GM19372 (cell line): ENCODE data around the gene RNASEH2A.

ENCODE experiments used
- ATAC-seq: cut with Tn5 transposase; IDR thresholded peaks from one replicate; pipeline ENCODE4 v1.9.1; 2021; ENCODE audit warnings: mild to moderate bottlenecking, low read depth, moderate library complexity; ENCODE audit not compliant: unreplicated experiment

RNASEH2A gene

GRCh38 chr19:12847159-12848139 lies 41.1 kb downstream of the RNASEH2A start:
- no peak for ATAC-seq

GRCh38 chr19:12856653-12857052 lies 50.3 kb downstream of the RNASEH2A start:
- ATAC-seq: no peak

GRCh38 chr19:12858041-12858928 lies 51.9 kb downstream of the RNASEH2A start:
- ATAC-seq: no peak

- ATAC-seq: no peak
These were observed 53.2 kb downstream of the RNASEH2A start for GRCh38 chr19:12859546-12859945.
